GM19351 (cell line): Measurements from ENCODE around the gene CCDC14.
"Not testable (repeated sequence)": the region's sequence is repeated elsewhere in the genome, so short reads cannot be mapped to it uniquely, and the experiment has no call there.

Experiments
- ATAC-seq: cut with Tn5 transposase; IDR thresholded peaks from one replicate; pipeline ENCODE4 v1.9.1; 2021; ENCODE audit warnings: mild to moderate bottlenecking, moderate library complexity; ENCODE audit not compliant: unreplicated experiment

Gene CCDC14, protein sequence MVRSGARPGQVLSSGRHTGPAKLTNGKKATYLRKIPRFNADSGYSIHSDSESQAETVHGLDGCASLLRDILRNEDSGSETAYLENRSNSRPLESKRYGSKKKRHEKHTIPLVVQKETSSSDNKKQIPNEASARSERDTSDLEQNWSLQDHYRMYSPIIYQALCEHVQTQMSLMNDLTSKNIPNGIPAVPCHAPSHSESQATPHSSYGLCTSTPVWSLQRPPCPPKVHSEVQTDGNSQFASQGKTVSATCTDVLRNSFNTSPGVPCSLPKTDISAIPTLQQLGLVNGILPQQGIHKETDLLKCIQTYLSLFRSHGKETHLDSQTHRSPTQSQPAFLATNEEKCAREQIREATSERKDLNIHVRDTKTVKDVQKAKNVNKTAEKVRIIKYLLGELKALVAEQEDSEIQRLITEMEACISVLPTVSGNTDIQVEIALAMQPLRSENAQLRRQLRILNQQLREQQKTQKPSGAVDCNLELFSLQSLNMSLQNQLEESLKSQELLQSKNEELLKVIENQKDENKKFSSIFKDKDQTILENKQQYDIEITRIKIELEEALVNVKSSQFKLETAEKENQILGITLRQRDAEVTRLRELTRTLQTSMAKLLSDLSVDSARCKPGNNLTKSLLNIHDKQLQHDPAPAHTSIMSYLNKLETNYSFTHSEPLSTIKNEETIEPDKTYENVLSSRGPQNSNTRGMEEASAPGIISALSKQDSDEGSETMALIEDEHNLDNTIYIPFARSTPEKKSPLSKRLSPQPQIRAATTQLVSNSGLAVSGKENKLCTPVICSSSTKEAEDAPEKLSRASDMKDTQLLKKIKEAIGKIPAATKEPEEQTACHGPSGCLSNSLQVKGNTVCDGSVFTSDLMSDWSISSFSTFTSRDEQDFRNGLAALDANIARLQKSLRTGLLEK

DNA sequence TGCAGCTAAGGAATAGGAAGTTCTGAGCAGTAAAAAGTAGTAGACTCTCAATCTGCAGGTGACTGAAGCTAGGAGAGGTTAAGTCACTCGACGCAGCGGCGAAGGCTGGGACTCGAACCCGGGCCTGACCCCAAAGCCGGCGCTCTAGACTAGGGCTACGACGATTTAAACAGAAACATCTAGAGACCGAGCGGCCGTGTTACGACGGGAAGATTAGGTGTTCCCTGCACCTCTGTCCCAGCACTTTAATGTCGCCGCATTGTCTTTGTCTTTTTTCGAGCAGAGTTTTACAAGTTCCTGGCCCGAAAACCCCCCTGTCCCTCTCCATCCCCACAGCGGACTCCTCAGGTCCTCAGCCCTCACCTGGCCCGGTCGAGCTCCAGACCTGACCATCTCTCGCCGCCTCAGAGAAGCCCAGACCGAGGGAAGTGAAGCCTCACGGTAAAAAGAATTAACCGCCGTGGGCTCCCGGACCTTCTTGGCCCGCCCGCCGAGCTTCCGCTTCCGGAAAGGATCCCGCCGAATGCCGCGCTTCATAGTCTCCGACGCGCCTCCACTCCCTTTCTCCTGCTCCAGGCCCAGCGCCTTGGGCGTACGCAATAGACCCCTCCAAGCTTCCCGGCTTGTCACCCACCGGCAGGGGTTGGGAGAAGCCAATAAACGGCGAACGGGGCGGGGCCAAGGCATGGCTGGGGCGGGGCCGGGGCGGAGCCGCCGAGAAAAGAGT lies at the start of gene CCDC14:
Gene CCDC14, minus strand, starts transcription at position 449 of the 727 bp plus-strand sequence. Its CDS starts 56 bp downstream, at position 393.
- ATAC-seq = peak; percentile 81

DNA sequence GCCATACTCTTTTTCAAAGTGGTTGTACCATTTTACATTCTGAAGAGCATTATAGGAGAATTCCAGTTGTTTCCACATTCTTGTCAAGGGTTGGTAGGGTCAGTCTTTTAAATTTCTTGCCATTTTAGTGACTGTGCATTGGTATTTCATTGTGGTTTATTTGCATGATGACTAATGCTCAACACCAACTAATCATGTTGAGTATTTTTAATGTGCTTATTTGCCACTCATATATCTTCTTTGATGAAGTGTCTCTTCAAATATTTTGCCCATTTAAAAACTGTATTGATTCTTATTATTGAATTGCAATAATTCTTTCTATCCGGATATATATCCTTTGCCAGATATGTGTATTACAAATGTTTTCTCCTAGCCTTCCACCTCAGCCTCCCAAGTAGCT lies 47.3 kb upstream of the CCDC14 start:
- ATAC-seq = not testable (repeated sequence)

DNA sequence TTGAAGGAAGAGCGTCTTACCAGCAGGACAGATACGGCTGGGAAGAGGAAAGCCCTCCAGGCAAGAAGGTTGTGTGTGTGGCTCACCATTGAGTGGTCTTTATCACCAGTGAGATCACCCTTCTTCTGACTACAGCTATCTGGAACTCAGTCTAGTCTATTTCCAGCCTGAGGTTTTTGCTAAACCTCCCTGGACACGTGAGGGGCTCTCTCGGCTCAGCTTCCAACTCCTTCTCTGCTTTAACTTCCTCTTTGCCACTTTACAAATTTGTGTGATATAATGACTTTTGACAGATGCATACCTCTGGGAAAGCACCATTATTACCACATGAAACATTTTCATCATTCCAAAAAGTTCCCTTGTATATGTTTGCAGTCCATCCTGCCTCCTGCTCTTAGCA lies 46.2 kb upstream of the CCDC14 start:
- no peak for ATAC-seq

- not testable (repeated sequence) for ATAC-seq
Observed at GRCh38 chr3:124002405-124003079, 41.5 kb upstream of the CCDC14 start.

DNA sequence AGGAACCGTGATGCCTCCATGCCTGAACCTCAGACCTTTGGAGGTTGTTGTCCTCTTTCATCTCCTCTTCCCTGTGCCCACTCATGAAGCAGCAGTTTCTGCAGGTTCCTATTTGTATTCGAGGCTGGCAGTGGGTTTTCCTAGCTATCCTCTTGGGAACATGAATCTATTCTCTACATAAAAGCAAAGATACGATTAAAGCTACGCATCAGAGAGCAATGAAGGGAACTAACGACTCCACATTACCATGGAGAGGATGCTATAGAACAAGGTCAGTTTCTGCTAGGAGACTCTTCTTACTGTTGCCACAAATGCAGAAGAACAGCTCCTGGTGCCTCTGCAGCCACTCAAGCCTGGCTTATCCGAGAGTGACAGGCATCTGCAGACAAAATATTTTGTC lies 40.3 kb upstream of the CCDC14 start:
- ATAC-seq = not testable (repeated sequence)

GRCh38 chr3:123997543-123997942 lies 36.5 kb upstream of the CCDC14 start:
- ATAC-seq = no peak

GRCh38 chr3:123993818-123994217 lies 32.8 kb upstream of the CCDC14 start:
- ATAC-seq = no peak

GRCh38 chr3:123991730-123992588 lies 30.9 kb upstream of the CCDC14 start, which contains the start of gene ROPN1:
TSS of gene ROPN1 (minus strand) at chr3:123992124. CDS start at chr3:123980481, 11,643 bp downstream.
- ATAC-seq = not testable (repeated sequence)

GRCh38 chr3:123986427-123986826 lies 25.4 kb upstream of the CCDC14 start:
- ATAC-seq = no peak

DNA sequence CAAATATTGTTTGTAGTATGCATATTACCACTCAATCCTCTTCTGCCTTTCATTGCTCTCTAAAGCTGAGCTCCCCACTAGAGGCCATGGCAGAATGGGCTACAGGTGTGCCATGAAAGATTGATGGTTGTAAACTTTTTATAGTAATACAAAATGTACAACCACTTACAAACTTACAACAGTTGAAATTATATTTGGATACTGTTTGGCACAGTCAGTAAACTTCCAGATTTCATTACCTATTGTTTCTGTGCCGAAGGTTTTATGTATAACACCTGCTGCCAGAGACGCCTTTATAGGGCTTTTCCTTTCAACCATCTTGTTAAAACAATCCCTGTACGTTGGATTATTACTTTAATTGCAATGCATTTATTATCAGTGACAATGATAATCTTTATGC lies 23.9 kb upstream of the CCDC14 start:
- no peak for ATAC-seq

DNA sequence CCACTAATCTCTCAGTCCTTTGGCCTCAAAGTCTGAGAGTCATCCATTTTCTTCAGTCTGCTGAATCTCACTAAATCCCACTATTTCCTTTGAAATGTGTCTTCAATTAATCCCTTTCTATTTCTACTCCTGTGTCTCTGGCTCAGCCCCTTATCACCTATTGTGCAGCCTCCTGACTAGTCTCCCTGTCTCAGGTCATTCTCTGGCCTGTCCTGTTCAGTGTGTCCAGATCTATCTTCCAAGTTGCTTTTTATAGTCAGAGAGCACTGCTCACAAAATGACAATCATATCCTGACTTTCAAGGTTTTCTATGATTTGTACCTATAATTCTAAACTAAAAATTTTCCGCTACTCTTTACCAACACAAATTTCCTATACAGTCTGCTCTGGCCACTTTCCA lies 23.3 kb upstream of the CCDC14 start:
- no peak for ATAC-seq

- ATAC-seq = not testable (repeated sequence)
Observed at GRCh38 chr3:123981317-123981716, 20.3 kb upstream of the CCDC14 start.

DNA sequence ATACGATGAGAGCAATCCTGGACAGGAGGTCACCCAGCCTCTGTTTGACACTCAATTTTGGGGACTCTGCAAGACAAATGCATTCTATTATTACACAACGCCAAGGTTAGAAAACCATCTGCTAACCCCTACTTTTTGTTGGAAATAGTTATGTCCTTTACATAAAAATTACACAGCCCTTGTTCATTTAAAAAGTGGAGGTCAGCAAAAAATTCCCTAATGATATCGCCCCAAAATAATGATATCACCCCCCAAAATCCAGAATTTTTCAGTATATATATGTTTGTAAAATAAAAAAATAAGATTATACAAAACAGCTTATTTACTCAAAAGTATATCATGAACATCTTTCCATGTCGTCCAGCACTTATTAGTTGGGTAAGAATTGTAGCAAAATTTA lies 19.5 kb upstream of the CCDC14 start:
- no peak for ATAC-seq

- ATAC-seq = not testable (repeated sequence)
Observed at GRCh38 chr3:123979525-123980501, 18.8 kb upstream of the CCDC14 start.

DNA sequence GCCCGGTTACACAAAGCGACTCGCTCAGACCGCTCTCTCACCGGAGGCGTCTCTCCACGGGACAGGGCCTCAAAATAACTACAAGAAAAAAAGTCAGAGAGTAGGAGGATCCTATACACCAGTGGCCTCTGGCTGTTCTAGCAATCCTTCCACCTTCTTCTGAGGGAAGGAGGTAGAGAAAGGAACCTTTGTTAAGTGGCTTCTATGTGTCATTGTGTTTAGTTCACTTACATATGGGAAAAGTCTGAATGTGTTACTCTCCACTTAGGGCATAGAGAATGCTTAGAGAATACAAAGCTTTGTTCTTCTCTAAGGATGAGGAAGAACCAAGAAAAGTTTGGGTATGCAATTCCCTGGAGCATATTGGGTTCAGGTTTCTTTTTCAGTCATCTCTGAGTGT lies 15.9 kb upstream of the CCDC14 start:
- not testable (repeated sequence) for ATAC-seq

DNA sequence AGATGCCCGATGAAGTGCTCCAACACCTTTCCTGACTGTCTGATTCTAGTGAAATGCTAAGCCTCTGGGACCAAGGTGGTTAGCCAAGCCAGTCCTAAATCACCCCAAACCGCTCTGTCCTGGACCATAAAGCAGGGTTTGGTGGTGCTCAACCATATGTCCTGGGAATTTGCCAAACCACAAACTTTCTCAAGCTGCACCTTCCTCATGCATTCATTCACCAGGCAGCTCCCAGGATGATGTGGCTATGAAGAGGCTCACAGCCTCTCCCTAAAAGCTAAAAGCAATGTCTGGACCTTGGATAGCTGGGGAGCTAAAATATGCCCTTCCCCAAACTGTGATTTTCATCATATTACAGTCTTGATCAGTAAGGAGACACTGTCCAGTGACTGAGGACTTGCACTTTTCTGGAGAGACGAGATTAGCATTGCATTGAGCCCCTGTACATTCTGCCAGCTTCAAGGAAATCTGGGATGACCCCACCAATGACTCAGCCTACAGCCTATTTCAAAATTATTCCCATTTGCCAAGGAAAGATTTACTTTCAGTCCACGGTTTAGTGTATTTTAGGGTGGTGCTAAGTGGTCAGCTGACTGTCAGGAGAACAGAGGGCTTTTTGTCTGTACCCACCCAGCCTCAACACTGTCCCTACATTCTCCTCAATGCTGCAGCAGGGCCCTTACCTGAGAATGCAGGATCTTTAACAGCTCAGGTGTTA lies 15.3 kb upstream of the CCDC14 start:
- ATAC-seq = not testable (repeated sequence)

GRCh38 chr3:123975030-123975429 lies 14.0 kb upstream of the CCDC14 start:
- not testable (repeated sequence) for ATAC-seq

DNA sequence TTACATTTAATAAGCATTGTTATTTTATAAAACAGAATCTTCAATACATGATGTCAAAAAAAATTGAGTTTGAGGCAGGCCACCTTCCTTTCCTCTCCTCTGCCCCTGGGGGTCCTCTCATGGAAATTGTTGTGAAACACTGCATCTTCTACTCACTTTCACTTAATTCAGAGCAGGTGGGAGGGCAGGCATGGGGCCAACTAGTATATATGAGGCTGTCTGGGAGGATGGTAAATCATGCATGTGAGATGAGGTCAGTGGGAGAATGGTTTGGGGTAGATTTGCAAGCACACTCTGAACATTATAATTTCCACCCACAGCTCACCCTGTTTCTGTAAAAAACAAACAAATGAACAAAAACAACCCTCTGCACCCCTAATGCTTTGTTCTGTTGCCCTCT lies 10.4 kb upstream of the CCDC14 start:
- ATAC-seq = no peak
